ENCODE measurements around the gene CALD1. TPM values are rescaled to one million over a fixed set of nuclear protein-coding genes. Genes with fewer than 3 reads are reported as not detected.

CALD1 gene
- total RNA-seq, 1 experiment from 2014 or later, result 107 TPM

- Histone ChIP-seq H3K14ac (ENCODE audit: insufficient read depth, low read length) (no peak overlapping the region), H3K56ac (ENCODE audit: insufficient read length, low read depth, low read length) (no peak overlapping the region), H3T11ph (ENCODE audit: low read length) (no peak overlapping the region), H3K23ac (ENCODE audit: insufficient read length, low read depth, low read length) (no peak overlapping the region), H4K91ac (ENCODE audit: insufficient read length, low read depth, low read length) (no peak overlapping the region), H2AK5ac (ENCODE audit: insufficient read length, low read length) (no peak overlapping the region), H3K4me2 (ENCODE audit: insufficient read depth, insufficient read length, low read length) (no peak overlapping the region), H4K8ac (replicated peaks; ENCODE audit: insufficient read length, low read depth, low read length) (no peak overlapping the region), H3K79me1 (ENCODE audit: insufficient read depth, low read depth, low read length, poor library complexity, severe bottlenecking) (no peaks in the 10 kb centered on the region), H2BK5ac (ENCODE audit: insufficient read length, low read length) (no peak overlapping the region), H2BK12ac (ENCODE audit: insufficient read length, low read depth, low read length) (no peak overlapping the region), H2BK15ac (ENCODE audit: low read depth, low read length) (no peak overlapping the region), H2BK120ac (ENCODE audit: low read depth, low read length, poor library complexity, severe bottlenecking) (no peak overlapping the region), H3K9ac (ENCODE audit: extremely low read depth, insufficient read length, low read length) (no peak overlapping the region), H3K18ac (ENCODE audit: insufficient read length, low read depth, low read length) (no peak overlapping the region), H3K23me2 (ENCODE audit: insufficient read length, low read depth, low read length, poor library complexity, severe bottlenecking) (no peaks in the 10 kb centered on the region), H3K4me1 (ENCODE audit: insufficient read depth, low read length) (no peaks in the 10 kb centered on the region), H2BK20ac (ENCODE audit: low read depth, low read length, poor library complexity, severe bottlenecking) (no peak overlapping the region), H3K27ac (ENCODE audit: insufficient read length, low read depth, low read length) (no peak overlapping the region), H3K27me3 (ENCODE audit: insufficient read depth, low read length) (no peaks in the 10 kb centered on the region), H4K5ac (ENCODE audit: insufficient read length, low read depth, low read length) (no peak overlapping the region), H3K4ac (ENCODE audit: low read depth, low read length) (no peak overlapping the region), H4K20me1 (ENCODE audit: control insufficient read depth, insufficient read depth, insufficient read length) (no peaks in the 10 kb centered on the region), H3K79me2 (ENCODE audit: insufficient read depth, low read length) (peaks cover 3% of the 10 kb centered on the region), H3K9me3 (ENCODE audit: control insufficient read depth, low read depth, low read length) (no peaks in the 10 kb centered on the region), H2AFZ (ENCODE audit: low read length) (no peak overlapping the region)
- no CpG with 5 or more reads among the region's 2 CpGs for WGBS (ENCODE audit: extremely low coverage, insufficient read length, low lambda C conversion rate)
- H3K4me3 Mint-ChIP-seq, result no peak overlapping the region
- H3K27ac Mint-ChIP-seq, result no peak overlapping the region
- DNase-seq, result no peak
- H3K27me3 Mint-ChIP-seq (ENCODE audit: low read depth), result no peaks in the 10 kb centered on the region
- TF ChIP-seq CTCF (conservative IDR thresholded peaks at IDR 0.05), result no peak
- H3K4me1 Mint-ChIP-seq, result peaks cover 2% of the 10 kb centered on the region in 2 experiments; a peak in 1 of 4 replicates
- no peaks in the 10 kb centered on the region for H3K9me3 Mint-ChIP-seq
- H3K36me3 Mint-ChIP-seq (ENCODE audit: insufficient read depth in 1 of 3, low read depth in 3 of 3), result peaks cover 0 to 12% (median 0%) of the 10 kb centered on the region in 3 experiments; a peak in 2 of 7 replicates
Measured at GRCh38 chr7:134820295-134820694, 40.9 kb downstream of the CALD1 start.

Data from H9 (cell line).